HG03159 (cell line): ENCODE data around the gene DHDH.

Experiments used
- ATAC-seq: cut with Tn5 transposase; IDR thresholded peaks from one replicate; pipeline ENCODE4 v1.9.1; 2021; ENCODE audit warnings: mild to moderate bottlenecking, moderate library complexity; ENCODE audit not compliant: unreplicated experiment

The DHDH gene

DNA sequence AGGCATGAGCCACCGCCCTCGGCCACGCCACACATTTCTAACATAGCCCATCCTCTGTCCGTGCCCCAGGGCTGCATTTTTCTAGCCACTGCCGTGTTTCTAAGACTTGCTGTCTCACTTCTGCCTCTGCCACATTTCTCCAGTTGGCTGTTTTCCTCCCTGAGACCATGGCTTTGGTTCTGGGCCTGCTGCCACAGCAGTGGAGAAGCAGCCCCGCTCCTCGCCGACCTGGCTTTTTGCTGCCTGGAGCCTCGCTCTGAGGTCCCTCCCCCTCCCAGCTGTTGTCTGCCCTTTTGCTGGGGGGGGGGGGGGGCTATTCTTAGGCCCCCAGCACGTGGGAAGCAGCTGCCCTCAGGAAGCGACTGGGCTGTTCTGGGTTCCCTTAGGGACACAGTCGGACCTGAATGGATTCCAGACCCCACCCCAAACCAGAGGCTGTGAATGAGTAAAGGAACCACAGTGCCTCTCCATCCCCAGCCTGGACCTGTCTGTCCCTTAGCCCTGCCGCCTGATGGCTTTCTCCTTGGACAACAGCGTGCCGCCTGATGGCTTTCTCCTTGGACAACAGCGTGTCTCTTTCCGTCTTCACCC lies 56.3 kb downstream of the DHDH start:
- ATAC-seq = no peak

DNA sequence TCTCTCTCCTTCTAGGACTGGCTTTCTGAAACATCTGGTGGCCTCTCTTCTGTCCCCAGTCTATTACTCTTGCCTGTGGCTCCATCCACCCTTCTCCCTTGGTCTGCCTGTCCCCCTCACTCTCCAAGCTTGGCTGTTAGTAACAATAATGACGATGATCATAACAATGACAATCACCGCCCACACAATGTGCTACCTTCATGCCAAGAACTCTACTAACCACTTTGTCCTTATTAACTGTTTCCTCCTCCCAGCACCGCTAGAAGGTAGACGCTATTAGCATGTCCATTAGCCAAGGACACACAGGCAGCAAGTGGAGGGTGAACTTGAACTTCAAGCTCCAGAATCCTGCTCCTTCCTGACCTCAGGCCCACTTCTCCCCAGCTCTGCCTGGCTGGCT lies 56.9 kb downstream of the DHDH start:
- no peak for ATAC-seq

DNA sequence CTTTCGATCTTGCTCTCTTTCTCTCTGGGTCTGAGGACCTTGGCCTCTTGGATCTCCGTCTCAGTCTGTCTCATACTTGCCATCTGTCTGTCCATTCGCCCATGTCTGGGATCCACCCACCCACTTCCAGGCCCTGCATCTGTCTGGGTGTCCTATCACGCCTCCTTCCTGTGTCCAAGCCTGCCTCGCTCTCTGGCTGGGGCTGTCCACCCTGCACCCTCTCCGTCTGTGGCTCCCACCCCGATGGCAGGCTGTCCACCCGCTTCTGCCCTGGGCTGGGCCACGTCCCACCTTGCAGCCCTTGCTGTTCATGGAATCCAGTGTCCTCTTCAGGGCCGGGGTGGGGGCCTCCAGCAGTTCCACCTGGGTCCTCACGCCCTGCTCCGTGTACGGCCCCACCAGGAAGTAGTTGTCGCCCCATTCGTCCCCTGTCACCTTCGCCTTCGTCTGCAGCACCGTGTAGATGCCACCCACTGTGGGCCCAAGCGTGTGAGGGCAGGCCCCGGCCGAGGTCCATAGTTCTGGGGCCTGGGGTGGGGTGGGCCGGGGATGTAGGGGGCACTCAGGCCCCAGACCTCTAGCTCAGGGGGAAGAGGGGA lies 57.6 kb downstream of the DHDH start:
- no peak for ATAC-seq

DNA sequence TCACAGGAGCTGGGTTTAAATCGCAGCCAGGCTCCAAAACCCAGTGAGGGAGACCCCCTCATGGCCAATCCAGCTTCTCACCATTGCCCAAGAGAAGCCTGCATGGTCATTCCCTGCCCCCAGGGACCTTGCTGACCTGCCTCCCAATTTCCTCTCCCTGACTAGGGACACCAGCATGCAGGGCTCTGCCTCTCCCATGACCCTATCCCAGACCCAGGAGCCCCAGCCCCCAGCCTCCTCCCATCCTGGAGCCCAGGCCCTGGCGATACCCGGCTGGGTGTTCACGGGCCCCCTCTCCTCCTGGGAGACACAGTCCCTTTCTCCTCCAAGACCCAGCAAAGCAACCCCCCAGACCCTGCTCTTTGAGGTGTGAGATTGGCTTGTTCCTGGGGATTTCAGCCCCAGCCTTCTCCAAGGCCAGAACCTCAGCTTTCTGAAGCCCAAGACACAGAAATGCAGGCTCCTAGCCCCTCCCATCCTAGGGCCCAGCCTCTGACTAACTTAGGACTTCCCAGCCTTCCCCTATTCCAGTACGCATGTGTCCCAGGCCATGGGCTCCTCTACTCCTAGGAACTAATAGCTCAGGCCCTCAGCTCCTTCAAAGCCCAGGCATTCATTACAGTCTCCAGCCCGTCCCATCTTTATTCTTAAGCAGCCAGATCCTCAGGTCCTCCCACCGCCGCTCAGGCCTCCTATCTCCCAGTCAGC lies 58.5 kb downstream of the DHDH start:
- ATAC-seq = no peak

DNA sequence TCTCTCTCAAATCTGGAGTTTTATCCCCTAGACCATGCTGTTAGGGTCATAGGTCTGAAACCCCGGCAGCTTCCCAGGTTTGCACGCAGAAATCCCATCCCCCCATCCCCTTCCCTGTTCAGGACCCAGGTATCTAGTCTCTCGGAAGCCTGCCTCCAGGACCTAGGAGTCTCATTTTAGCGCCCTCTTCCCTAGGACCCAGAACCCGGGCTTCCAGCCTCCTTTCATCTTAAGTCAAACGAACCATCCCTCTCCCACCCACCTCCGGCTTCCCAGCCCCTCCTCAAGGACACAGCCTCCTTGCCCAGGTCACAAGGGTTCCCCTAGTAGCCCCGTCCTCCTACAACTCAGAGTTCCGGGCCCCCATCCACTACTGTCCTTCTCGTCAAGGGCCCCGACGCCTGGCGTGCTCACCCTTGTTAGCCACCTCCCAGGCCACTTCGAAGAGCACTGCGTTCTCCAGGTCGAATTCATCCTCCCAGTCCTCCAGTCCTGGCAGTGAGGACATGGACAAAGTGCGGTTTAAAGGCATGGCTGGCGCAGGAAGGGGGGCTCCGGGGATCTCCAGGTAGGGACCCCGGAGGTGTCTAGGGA lies 59.2 kb downstream of the DHDH start:
- peak; percentile 9 for ATAC-seq

DNA sequence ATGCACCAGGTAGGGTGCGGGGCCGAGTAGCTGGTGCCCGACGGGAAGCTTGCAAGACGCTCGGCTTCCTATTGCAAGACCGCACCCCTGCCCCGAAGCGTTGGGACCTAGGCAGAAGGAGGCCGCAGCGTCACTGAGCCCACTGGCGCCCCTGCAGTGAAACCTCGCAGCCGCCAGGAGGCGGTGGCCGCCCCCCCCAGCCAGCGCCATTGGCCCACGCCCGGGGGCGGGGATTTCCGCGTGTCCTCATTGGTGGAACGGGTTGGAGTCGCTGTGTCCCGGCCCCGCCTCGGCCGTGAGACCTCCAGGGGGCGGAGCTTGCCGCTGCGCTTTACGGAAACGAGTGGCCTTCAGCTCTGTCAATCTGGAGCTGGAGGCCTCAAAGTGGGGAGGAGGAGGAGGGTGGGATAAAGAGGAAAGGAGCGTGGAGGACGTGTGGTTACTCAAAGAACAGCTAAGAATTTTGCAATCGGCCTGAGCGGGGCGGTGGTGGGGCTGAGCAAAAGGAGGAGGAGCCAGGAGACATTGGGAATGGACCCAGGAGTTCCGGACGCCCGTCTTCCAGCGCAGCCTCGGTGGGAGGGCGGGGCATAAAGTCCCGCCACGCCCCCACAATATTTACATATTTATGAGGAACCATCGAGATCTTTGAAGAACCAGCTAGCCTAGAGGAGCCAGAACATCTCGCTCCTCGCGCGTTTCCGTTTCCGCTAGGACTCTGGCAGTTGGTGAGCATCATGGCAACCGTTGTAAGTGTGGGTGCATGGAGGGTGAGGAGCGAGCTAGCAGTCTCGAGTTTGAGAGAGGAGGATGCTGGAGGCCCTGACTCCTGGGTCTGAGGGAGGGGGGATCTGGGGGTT lies 59.9 kb downstream of the DHDH start, which contains the start of the genes GYS1 and RUVBL2:
TSS of gene GYS1 (minus strand) at position 135 of the 860 bp plus-strand sequence. CDS start 197 bp downstream, outside the sequence.
TSS of gene RUVBL2 (plus strand) at position 713 of the 860 bp plus-strand sequence. CDS start at position 738, 25 bp downstream.
- ATAC-seq = peak; percentile 84

DNA sequence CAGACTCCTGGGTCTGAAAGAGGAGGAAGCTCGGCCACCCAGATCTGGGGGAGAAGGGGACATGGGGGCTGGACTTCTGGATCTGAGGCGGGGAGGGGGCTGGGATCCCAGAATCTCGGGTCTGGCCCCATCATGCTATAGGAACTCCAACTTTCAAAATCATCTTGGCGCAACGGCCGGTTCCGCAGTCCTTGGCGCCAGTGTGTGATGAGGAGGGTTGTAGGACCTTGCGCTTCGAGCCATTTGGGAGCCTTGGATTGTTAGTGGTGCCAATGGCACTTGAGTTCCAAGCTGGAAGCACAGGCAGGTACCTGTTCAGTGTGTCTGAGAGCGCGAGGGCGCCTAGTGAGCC lies 60.5 kb downstream of the DHDH start:
- ATAC-seq = no peak
